Neural cell (in vitro differentiated cells): ENCODE results near the gene SYNPO2. TPM values are rescaled to one million over a fixed set of nuclear protein-coding genes. Genes with fewer than 3 reads are reported as not detected.

ENCODE experiments used
- H2AFZ ChIP-seq: fragments of 200-600, 300-800 bp; sonication (generic), shearing (Covaris generic); 2 replicates; pipeline ENCODE4 v1.6.0; 2014; ENCODE audit warnings: low read depth, mild to moderate bottlenecking, antibody characterized with exemption, low read length, moderate library complexity
- H3F3A ChIP-seq: fragments of 200-600 bp; shearing (Covaris generic); 2 replicates; pipeline ENCODE4 v1.6.1; 2016; ENCODE audit warnings: mild to moderate bottlenecking, moderate library complexity, mixed read lengths, antibody characterized with exemption, low read length; ENCODE audit not compliant: insufficient read depth, poor library complexity, severe bottlenecking
- H3K27ac ChIP-seq: fragments of 200-600, 300-800 bp; sonication (generic), shearing (Covaris generic); 2 replicates; pipeline ENCODE4 v1.5.1; 2014; ENCODE audit warnings: mild to moderate bottlenecking, low read length, moderate library complexity
- H3K27me3 ChIP-seq: fragments of 300-800, 200-600 bp; sonication (generic), shearing (Covaris generic); 2 replicates; pipeline ENCODE4 v1.6.0; 2014; ENCODE audit warnings: mild to moderate bottlenecking, low read depth, low read length, moderate library complexity; ENCODE audit not compliant: insufficient read depth
- H3K36me3 ChIP-seq: fragments of 300-800, 200-600 bp; sonication (generic), shearing (Covaris generic); 2 replicates; pipeline ENCODE4 v1.5.1; 2014; ENCODE audit warnings: mild to moderate bottlenecking, antibody characterized with exemption, low read length, moderate library complexity; ENCODE audit not compliant: insufficient read depth
- H3K4me2 ChIP-seq: fragments of 300-800, 200-600 bp; sonication (generic), shearing (Covaris generic); 2 replicates; pipeline ENCODE4 v1.6.0; 2014; ENCODE audit warnings: mild to moderate bottlenecking, low read length
- H3K4me3 ChIP-seq: fragments of 300-800, 200-600 bp; sonication (generic), shearing (Covaris generic); 2 replicates; pipeline ENCODE4 v1.5.1; 2014; ENCODE audit warnings: mild to moderate bottlenecking, low read length, moderate library complexity
- H3K79me2 ChIP-seq: fragments of 200-600 bp; shearing (Covaris generic); replicated peaks from 2 replicates; pipeline ENCODE4 v1.6.0; 2014; ENCODE audit warnings: mild to moderate bottlenecking, low read length, moderate library complexity; ENCODE audit not compliant: insufficient read depth
- H3K9ac ChIP-seq: fragments of 300-800, 200-600 bp; sonication (generic), shearing (Covaris generic); 2 replicates; pipeline ENCODE4 v1.6.1; 2016; ENCODE audit warnings: mild to moderate bottlenecking, low read length, mixed read lengths
- H3K9me2 ChIP-seq: fragments of 200-600 bp; shearing (Covaris generic); 2 replicates; pipeline ENCODE4 v1.6.1; 2016; ENCODE audit warnings: mild to moderate bottlenecking, low read length, mixed read lengths; ENCODE audit not compliant: insufficient read depth
- H3K9me3 ChIP-seq: fragments of 200-600, 300-800 bp; sonication (generic), shearing (Covaris generic); 2 replicates; pipeline ENCODE4 v1.6.1; 2016; ENCODE audit warnings: mild to moderate bottlenecking, mixed run types, low read length, moderate library complexity, mixed read lengths
- H4K20me1 ChIP-seq: fragments of 200-600 bp; shearing (Covaris generic); 2 replicates; pipeline ENCODE4 v1.6.1; 2016; ENCODE audit warnings: mild to moderate bottlenecking, mixed run types; ENCODE audit not compliant: insufficient read depth
- CTCF ChIP-seq: fragments of 450-650 bp; IDR thresholded peaks from 2 replicates; pipeline ENCODE4 v1.5.1; 2014; ENCODE audit warnings: antibody characterized with exemption, mild to moderate bottlenecking, moderate library complexity; ENCODE audit not compliant: poor library complexity, severe bottlenecking
- EP300 ChIP-seq: fragments of 450-650 bp; conservative IDR thresholded peaks from 2 replicates; pipeline ENCODE4 v1.6.1; 2014; ENCODE audit warnings: antibody characterized with exemption, mild to moderate bottlenecking, moderate library complexity; ENCODE audit not compliant: poor library complexity, severe bottlenecking
- EZH2 ChIP-seq: fragments of 200-600, 300-800 bp; shearing (Covaris generic), sonication (generic); IDR thresholded peaks from 2 replicates; pipeline ENCODE4 v1.6.1; 2014; ENCODE audit warnings: antibody characterized with exemption, low read length, borderline replicate concordance, mild to moderate bottlenecking; ENCODE audit not compliant: insufficient read depth, poor library complexity, severe bottlenecking
- MXI1 ChIP-seq: fragments of 450-650 bp; conservative IDR thresholded peaks from 2 replicates; pipeline ENCODE4 v1.6.1; 2014; ENCODE audit warnings: antibody characterized with exemption, mild to moderate bottlenecking; ENCODE audit not compliant: poor library complexity, severe bottlenecking
- POLR2AphosphoS5 ChIP-seq: IDR thresholded peaks from 2 replicates; pipeline ENCODE4 v1.6.1; 2012
- RAD21 ChIP-seq: fragments of 450-650 bp; conservative IDR thresholded peaks from 2 replicates; pipeline ENCODE4 v1.6.1; 2014; ENCODE audit warnings: antibody characterized with exemption, mild to moderate bottlenecking, moderate library complexity
- SMC3 ChIP-seq: fragments of 450-650 bp; conservative IDR thresholded peaks from 2 replicates; pipeline ENCODE4 v1.6.1; 2014; ENCODE audit warnings: antibody characterized with exemption, mild to moderate bottlenecking, moderate library complexity; ENCODE audit not compliant: poor library complexity
- TAF1 ChIP-seq: IDR thresholded peaks from 2 replicates; pipeline ENCODE4 v1.6.1; 2012; ENCODE audit warnings: low read depth
- polyA plus RNA-seq: library from polyadenylated mRNA; depleted of rRNA; stranded (reverse); fragments of >200 nt; gene quantifications from 2 replicates; pipeline ENCODE4 v1.2.3, GENCODE V29; 2014
- TF ChIP-seq, protein P1 (sequence below): IDR thresholded peaks from 2 replicates; pipeline ENCODE4 v1.6.1; 2012; ENCODE audit warnings: borderline replicate concordance

Gene SYNPO2
- polyA plus RNA-seq, 1 donor from 2014 or later: 0.14 TPM

DNA sequence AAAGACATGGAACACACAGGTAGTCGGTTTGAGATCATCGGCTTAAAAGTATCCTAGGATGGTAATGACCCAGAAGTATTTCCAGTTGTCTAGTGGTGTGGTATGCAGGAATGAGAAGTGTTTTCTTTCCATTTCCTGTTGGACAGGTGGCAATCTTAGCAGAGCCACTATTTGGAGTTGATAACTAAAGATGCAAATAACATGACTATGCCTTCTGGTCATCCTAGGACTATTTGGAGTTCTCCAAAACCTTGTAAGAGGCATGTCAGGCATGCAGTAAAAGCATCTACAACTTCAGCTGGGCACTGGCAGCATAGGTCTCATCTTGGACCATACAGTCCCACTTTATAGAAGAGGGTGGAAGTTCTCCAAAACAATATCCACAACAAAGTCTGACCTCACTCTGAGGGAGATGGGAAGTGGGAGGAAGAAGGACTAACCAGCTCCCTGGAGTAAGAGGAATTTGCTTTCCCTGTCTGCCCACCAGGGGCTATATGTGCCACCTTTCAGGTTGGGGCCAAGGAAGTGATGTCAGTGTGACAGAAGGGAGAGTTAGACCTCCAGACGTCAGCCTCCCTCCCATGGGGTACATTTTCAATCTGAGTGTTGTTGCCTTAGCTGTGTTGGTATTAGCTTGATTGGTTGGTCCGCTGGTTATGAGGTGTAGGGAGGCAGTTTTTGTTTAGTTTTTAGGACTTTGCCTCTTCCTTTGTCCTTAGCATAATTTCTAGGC is 145.8 kb downstream of the SYNPO2 start:
- no peaks in the 10 kb centered on the region for H3K27me3 ChIP-seq
- no peak overlapping the region for H3K4me3 ChIP-seq
- no peaks in the 10 kb centered on the region for H3K9me3 ChIP-seq
- TF ChIP-seq SMC3: no peak
- no peak for TF ChIP-seq POLR2AphosphoS5
- no peak overlapping the region for H2AFZ ChIP-seq
- no peaks in the 10 kb centered on the region for H4K20me1 ChIP-seq
- no peak overlapping the region for H3K9ac ChIP-seq
- H3K4me2 ChIP-seq: no peak overlapping the region
- H3K36me3 ChIP-seq: no peaks in the 10 kb centered on the region
- no peaks in the 10 kb centered on the region for H3F3A ChIP-seq
- no peak overlapping the region for H3K27ac ChIP-seq
- H3K79me2 ChIP-seq: no peaks in the 10 kb centered on the region
- H3K9me2 ChIP-seq: no peaks in the 10 kb centered on the region

- no peak overlapping the region for H3K9ac ChIP-seq
- H3K79me2 ChIP-seq: no peaks in the 10 kb centered on the region
- H3K4me2 ChIP-seq: no peak overlapping the region
- H3F3A ChIP-seq: no peaks in the 10 kb centered on the region
- H3K9me3 ChIP-seq: no peaks in the 10 kb centered on the region
- H2AFZ ChIP-seq: no peak overlapping the region
- H3K4me3 ChIP-seq: no peak overlapping the region
- H4K20me1 ChIP-seq: no peaks in the 10 kb centered on the region
- H3K27ac ChIP-seq: no peak overlapping the region
- no peak for TF ChIP-seq POLR2AphosphoS5
- no peaks in the 10 kb centered on the region for H3K27me3 ChIP-seq
- H3K9me2 ChIP-seq: no peaks in the 10 kb centered on the region
- H3K36me3 ChIP-seq: no peaks in the 10 kb centered on the region
These were observed 147.5 kb downstream of the SYNPO2 start for GRCh38 chr4:119035951-119036737.

DNA sequence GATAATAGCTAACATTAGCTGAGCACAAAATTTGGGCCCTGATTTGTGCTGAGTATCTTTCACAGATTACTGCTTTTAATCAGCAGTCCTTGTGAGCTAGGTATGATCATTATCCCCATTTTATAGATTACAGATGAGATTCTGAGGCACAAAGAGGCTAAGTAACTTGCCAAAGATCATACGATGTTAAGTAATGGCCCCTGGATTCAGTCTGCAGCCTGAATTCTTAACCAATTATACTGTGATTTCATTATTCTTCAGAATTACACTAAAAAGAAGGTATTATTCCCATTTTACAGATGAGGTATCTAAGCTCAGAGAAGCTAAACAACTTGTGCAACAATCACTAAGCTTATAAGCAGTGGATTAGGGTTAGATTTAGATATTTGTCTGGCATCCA is 149.1 kb downstream of the SYNPO2 start:
- H4K20me1 ChIP-seq: no peaks in the 10 kb centered on the region
- no peak overlapping the region for H2AFZ ChIP-seq
- no peaks in the 10 kb centered on the region for H3F3A ChIP-seq
- no peaks in the 10 kb centered on the region for H3K9me2 ChIP-seq
- H3K79me2 ChIP-seq: no peaks in the 10 kb centered on the region
- no peak overlapping the region for H3K4me3 ChIP-seq
- no peaks in the 10 kb centered on the region for H3K9me3 ChIP-seq
- TF ChIP-seq TAF1: no peak
- TF ChIP-seq CTCF: no peak
- no peak for TF ChIP-seq MXI1
- TF ChIP-seq RAD21: no peak
- TF ChIP-seq, protein P1, sequence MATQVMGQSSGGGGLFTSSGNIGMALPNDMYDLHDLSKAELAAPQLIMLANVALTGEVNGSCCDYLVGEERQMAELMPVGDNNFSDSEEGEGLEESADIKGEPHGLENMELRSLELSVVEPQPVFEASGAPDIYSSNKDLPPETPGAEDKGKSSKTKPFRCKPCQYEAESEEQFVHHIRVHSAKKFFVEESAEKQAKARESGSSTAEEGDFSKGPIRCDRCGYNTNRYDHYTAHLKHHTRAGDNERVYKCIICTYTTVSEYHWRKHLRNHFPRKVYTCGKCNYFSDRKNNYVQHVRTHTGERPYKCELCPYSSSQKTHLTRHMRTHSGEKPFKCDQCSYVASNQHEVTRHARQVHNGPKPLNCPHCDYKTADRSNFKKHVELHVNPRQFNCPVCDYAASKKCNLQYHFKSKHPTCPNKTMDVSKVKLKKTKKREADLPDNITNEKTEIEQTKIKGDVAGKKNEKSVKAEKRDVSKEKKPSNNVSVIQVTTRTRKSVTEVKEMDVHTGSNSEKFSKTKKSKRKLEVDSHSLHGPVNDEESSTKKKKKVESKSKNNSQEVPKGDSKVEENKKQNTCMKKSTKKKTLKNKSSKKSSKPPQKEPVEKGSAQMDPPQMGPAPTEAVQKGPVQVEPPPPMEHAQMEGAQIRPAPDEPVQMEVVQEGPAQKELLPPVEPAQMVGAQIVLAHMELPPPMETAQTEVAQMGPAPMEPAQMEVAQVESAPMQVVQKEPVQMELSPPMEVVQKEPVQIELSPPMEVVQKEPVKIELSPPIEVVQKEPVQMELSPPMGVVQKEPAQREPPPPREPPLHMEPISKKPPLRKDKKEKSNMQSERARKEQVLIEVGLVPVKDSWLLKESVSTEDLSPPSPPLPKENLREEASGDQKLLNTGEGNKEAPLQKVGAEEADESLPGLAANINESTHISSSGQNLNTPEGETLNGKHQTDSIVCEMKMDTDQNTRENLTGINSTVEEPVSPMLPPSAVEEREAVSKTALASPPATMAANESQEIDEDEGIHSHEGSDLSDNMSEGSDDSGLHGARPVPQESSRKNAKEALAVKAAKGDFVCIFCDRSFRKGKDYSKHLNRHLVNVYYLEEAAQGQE: no peak
- TF ChIP-seq EP300: no peak
- no peak for TF ChIP-seq SMC3
- no peak for TF ChIP-seq EZH2
- TF ChIP-seq POLR2AphosphoS5: no peak
- no peaks in the 10 kb centered on the region for H3K36me3 ChIP-seq
- H3K27me3 ChIP-seq: no peaks in the 10 kb centered on the region
- H3K27ac ChIP-seq: no peak overlapping the region
- H3K9ac ChIP-seq: no peak overlapping the region
- H3K4me2 ChIP-seq: no peak overlapping the region
